Activated T-helper 2 cell treated with anti-CD3 and anti-CD28 coated beads, Interferon-gamma antibody, Interleukin-2, Interleukin-4, amounts not matched to agents 10 μg/mL and 5 μg/mL and 100 μg/mL, durations not matched to agents 14 hours and 24 hours and 36 hours (primary cell): ENCODE data around the gene RAB4B. TPM values are rescaled to one million over a fixed set of nuclear protein-coding genes. Genes with fewer than 3 reads are reported as not detected.
"Not testable (repeated sequence)": the region's sequence is repeated elsewhere in the genome, so short reads cannot be mapped to it uniquely, and the experiment has no call there.

Experiments used
- DNase-seq: peaks from one replicate; pipeline ENCODE4 v3.0.0; 2021; ENCODE audit warnings: low spot score
- H3K27ac Mint-ChIP-seq: one replicate; pipeline ENCODE4 v1.8.0; 2021; ENCODE audit warnings: mixed read lengths
- H3K27me3 Mint-ChIP-seq: one replicate; pipeline ENCODE4 v1.8.0; 2021; ENCODE audit warnings: low read depth, mixed read lengths
- H3K36me3 Mint-ChIP-seq: one replicate; pipeline ENCODE4 v1.8.0; 2021; ENCODE audit warnings: low read depth, mixed read lengths
- H3K4me1 Mint-ChIP-seq: one replicate; pipeline ENCODE4 v1.8.0; 2021; ENCODE audit warnings: low read depth, mixed read lengths
- H3K4me3 Mint-ChIP-seq: one replicate; pipeline ENCODE4 v1.8.0; 2021; ENCODE audit warnings: low read depth, mild to moderate bottlenecking, moderate library complexity, mixed read lengths
- H3K9me3 Mint-ChIP-seq: one replicate; pipeline ENCODE4 v1.8.0; 2021; ENCODE audit warnings: mixed read lengths
- intact Hi-C: fragments of 100-400 bp; cut with micrococcal nuclease; formaldehyde crosslinking; loops from one replicate; pipeline ENCODE4 v1.15.1; 2023
- total RNA-seq: library from RNA; stranded (reverse); gene quantifications from 2 replicates; pipeline ENCODE4 v1.2.3, GENCODE V29; 2022

RAB4B gene
- total RNA-seq, 1 donor from 2014 or later, result 50.1 TPM

DNA sequence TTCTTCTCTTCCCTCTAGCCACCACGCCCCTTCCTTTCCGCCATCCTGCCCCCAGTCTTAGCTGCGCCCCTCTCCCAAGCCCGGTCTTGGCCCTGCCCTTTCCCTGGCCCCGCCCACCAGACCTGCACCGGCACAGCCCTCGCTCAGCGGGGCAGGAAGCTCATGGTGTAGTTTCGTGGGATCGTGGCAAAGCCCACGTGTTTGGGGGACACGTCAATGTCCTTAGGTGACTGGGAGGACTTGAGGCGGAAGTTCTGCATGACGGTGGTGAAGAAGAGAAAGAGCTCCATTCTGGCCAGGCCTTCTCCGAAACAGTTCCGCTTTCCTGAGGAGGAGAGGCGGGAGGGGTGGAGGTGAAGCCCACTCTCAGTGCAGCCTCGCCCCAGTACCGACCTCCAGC is 65.6 kb downstream of the RAB4B start:
- peak; percentile 55 for DNase-seq
- H3K27ac Mint-ChIP-seq, intact Hi-C loops, H3K9me3 Mint-ChIP-seq, H3K36me3 Mint-ChIP-seq: not testable (repeated sequence)
- H3K27me3 Mint-ChIP-seq, result peaks cover 30% of the 10 kb centered on the region
- peak overlapping the region; percentile 53 for H3K4me3 Mint-ChIP-seq
- H3K4me1 Mint-ChIP-seq, result peaks cover 16% of the 10 kb centered on the region

Other genes with a start within 250 kb of the RAB4B start
- 125 and 136 TPM in 2 replicates for gene SHKBP1, start 201.4 kb upstream of the RAB4B start, total RNA-seq
- gene LTBP4, start 176.9 kb upstream of the RAB4B start, total RNA-seq, result 101 and 104 TPM in 2 replicates
- gene NUMBL, start 87.6 kb upstream of the RAB4B start, total RNA-seq, result 18.0 and 27.0 TPM in 2 replicates
- 33.5 and 36.7 TPM in 2 replicates for gene COQ8B, start 61.4 kb upstream of the RAB4B start, total RNA-seq
- 7.4 and 8.4 TPM in 2 replicates for gene ITPKC, start 61.1 kb upstream of the RAB4B start, total RNA-seq
- gene ACTMAP, start 27.8 kb upstream of the RAB4B start, total RNA-seq, result 13.2 and 14.2 TPM in 2 replicates
- 257 and 267 TPM in 2 replicates for gene SNRPA, start 27.0 kb upstream of the RAB4B start, total RNA-seq
- 0.69 TPM in 1 of 2 replicates, not detected in the other for gene MIA, start 2.7 kb upstream of the RAB4B start, total RNA-seq
- gene EGLN2, start 20.9 kb downstream of the RAB4B start, total RNA-seq, result 98.5 and 104 TPM in 2 replicates
- not detected in 2 replicates for gene CYP2A6, start 72.2 kb downstream of the RAB4B start, total RNA-seq
- not detected in 2 replicates for gene CYP2A7, start 104.0 kb downstream of the RAB4B start, total RNA-seq
- gene CYP2B6, start 213.0 kb downstream of the RAB4B start, total RNA-seq, result not detected in 2 replicates